HG03045 (cell line): Measurements from ENCODE around the gene RIOX2.
"Not testable (repeated sequence)": the region's sequence is repeated elsewhere in the genome, so short reads cannot be mapped to it uniquely, and the experiment has no call there.

ENCODE experiments used
- ATAC-seq: cut with Tn5 transposase; IDR thresholded peaks from one replicate; pipeline ENCODE4 v1.9.1; 2021; ENCODE audit warnings: mild to moderate bottlenecking, moderate library complexity; ENCODE audit not compliant: unreplicated experiment

Gene RIOX2

GRCh38 chr3:97971679-97972567 lies at the start of gene RIOX2:
Gene RIOX2, minus strand, starts transcription at chr3:97972431. Its CDS starts 4,838 bp downstream, at chr3:97967593.
- ATAC-seq = peak; percentile 92

- ATAC-seq = no peak
Observed at GRCh38 chr3:98020412-98020811, 48.2 kb upstream of the RIOX2 start.

- no peak for ATAC-seq
Observed at GRCh38 chr3:98018301-98018700, 46.1 kb upstream of the RIOX2 start.

- ATAC-seq = no peak
Observed at GRCh38 chr3:98014268-98014585, 42.0 kb upstream of the RIOX2 start.

GRCh38 chr3:98013411-98014267 lies 41.4 kb upstream of the RIOX2 start:
- ATAC-seq = no peak

GRCh38 chr3:98012979-98013378 lies 40.7 kb upstream of the RIOX2 start:
- ATAC-seq = no peak

GRCh38 chr3:98010883-98011449 lies 38.7 kb upstream of the RIOX2 start:
- ATAC-seq = not testable (repeated sequence)

GRCh38 chr3:98010194-98010882 lies 38.1 kb upstream of the RIOX2 start:
- ATAC-seq = no peak

GRCh38 chr3:98008855-98009254 lies 36.6 kb upstream of the RIOX2 start:
- ATAC-seq = peak; percentile 48

- no peak for ATAC-seq
Observed at GRCh38 chr3:98005438-98005837, 33.2 kb upstream of the RIOX2 start.

GRCh38 chr3:98004721-98005120 lies 32.5 kb upstream of the RIOX2 start:
- ATAC-seq = no peak

GRCh38 chr3:98003306-98003969 lies 31.2 kb upstream of the RIOX2 start:
- ATAC-seq = no peak

GRCh38 chr3:98002717-98003116 lies 30.5 kb upstream of the RIOX2 start:
- ATAC-seq = no peak

GRCh38 chr3:97999994-98000393 lies 27.8 kb upstream of the RIOX2 start:
- no peak for ATAC-seq

GRCh38 chr3:97999103-97999502 lies 26.9 kb upstream of the RIOX2 start:
- no peak for ATAC-seq

GRCh38 chr3:97996988-97997387 lies 24.8 kb upstream of the RIOX2 start:
- ATAC-seq = no peak

GRCh38 chr3:97994328-97994945 lies 22.2 kb upstream of the RIOX2 start:
- no peak for ATAC-seq

- ATAC-seq = no peak
Observed at GRCh38 chr3:97993526-97993925, 21.3 kb upstream of the RIOX2 start.

GRCh38 chr3:97992547-97993173 lies 20.4 kb upstream of the RIOX2 start:
- no peak for ATAC-seq

- no peak for ATAC-seq
Observed at GRCh38 chr3:97991293-97991682, 19.1 kb upstream of the RIOX2 start.
